ENCODE measurements around the gene LRIG1.

LRIG1 gene

GRCh38 chr3:66465587-66465986, 35.2 kb downstream of the LRIG1 start:
- POLR2A ChIA-PET, result no interaction called here
- H3K4me1 ChIP-seq (ENCODE audit: control insufficient read depth, insufficient read depth, low read length), result peaks cover 14% of the 10 kb centered on the region
- H3K27ac ChIP-seq (ENCODE audit: extremely low read depth, low read depth, low read length), result no peak overlapping the region
- H3K36me3 ChIP-seq (ENCODE audit: control insufficient read depth in 2 of 2, insufficient read depth in 1 of 2, low read length in 2 of 2), result peaks cover 0 to 10% of the 10 kb centered on the region in 2 experiments; a peak in 1 of 3 replicates
- CTCF ChIA-PET, result no interaction called here
- TF ChIP-seq ZNF837 (tag by site-specific recombination; IDR thresholded peaks at IDR 0.05) (no peak), ZNF26 (tag by site-specific recombination; IDR thresholded peaks at IDR 0.05) (no peak), ZNF335 (tag by site-specific recombination; conservative IDR thresholded peaks at IDR 0.05) (no peak), PRDM4 (tag by site-specific recombination; IDR thresholded peaks at IDR 0.05) (no peak), SP3 (tag by site-specific recombination; IDR thresholded peaks at IDR 0.05) (no peak)
- no peaks in the 10 kb centered on the region for H3K9me3 ChIP-seq (ENCODE audit: control insufficient read depth, insufficient read depth, low read depth, low read length)
- H3K4me3 ChIP-seq (ENCODE audit: low read depth, low read length), result no peak overlapping the region

GRCh38 chr3:66465034-66465433, 35.8 kb downstream of the LRIG1 start:
- Histone ChIP-seq H3K4me1 (ENCODE audit: control insufficient read depth, insufficient read depth, low read length) (peaks cover 14% of the 10 kb centered on the region), H3K36me3 (ENCODE audit: control insufficient read depth in 2 of 2, insufficient read depth in 1 of 2, low read length in 2 of 2) (peaks cover 0 to 15% of the 10 kb centered on the region in 2 experiments; a peak in 1 of 3 replicates), H3K27ac (ENCODE audit: extremely low read depth, low read depth, low read length) (no peak overlapping the region), H3K4me3 (ENCODE audit: low read depth, low read length) (no peak overlapping the region), H3K9me3 (ENCODE audit: control insufficient read depth, insufficient read depth, low read depth, low read length) (no peaks in the 10 kb centered on the region)
- ChIA-PET POLR2A (no interaction called here), CTCF (interaction anchor here (0.6 to 0.8 kb wide), 3 partner anchors 53 to 270 kb away, joined by 3 to 4 read pairs (median 4); no protein-coding TSS in a partner anchor)
- TF ChIP-seq ZNF792 (tag by site-specific recombination; IDR thresholded peaks at IDR 0.05) (no peak), ZNF544 (tag by site-specific recombination; IDR thresholded peaks at IDR 0.05) (no peak), ZNF175 (tag by site-specific recombination; IDR thresholded peaks at IDR 0.05) (no peak), ZXDB (tag by site-specific recombination; IDR thresholded peaks at IDR 0.05) (no peak), ZNF169 (tag by site-specific recombination; IDR thresholded peaks at IDR 0.05) (no peak), ZBTB7A (tag by site-specific recombination; IDR thresholded peaks at IDR 0.05; ENCODE audit: low read depth) (no peak), SCRT2 (tag by site-specific recombination; IDR thresholded peaks at IDR 0.05) (no peak), ZNF133 (tag by site-specific recombination; IDR thresholded peaks at IDR 0.05) (no peak)

GRCh38 chr3:66464512-66464894, 36.3 kb downstream of the LRIG1 start:
- Histone ChIP-seq H3K4me1 (ENCODE audit: control insufficient read depth, insufficient read depth, low read length) (peaks cover 14% of the 10 kb centered on the region), H3K36me3 (ENCODE audit: control insufficient read depth in 2 of 2, insufficient read depth in 1 of 2, low read length in 2 of 2) (peaks cover 0 to 15% of the 10 kb centered on the region in 2 experiments; a peak in 1 of 3 replicates), H3K4me3 (ENCODE audit: low read depth, low read length) (no peak overlapping the region), H3K9me3 (ENCODE audit: control insufficient read depth, insufficient read depth, low read depth, low read length) (no peaks in the 10 kb centered on the region), H3K27ac (ENCODE audit: extremely low read depth, low read depth, low read length) (no peak overlapping the region)
- POLR2A ChIA-PET, result no interaction called here
- CTCF ChIA-PET, result interaction anchor here (0.6 to 0.8 kb wide), 4 partner anchors 37 to 269 kb away, joined by 3 to 4 read pairs (median 4); no protein-coding TSS in a partner anchor
- no peak for TF ChIP-seq ZNF639 (tag by site-specific recombination; IDR thresholded peaks at IDR 0.05)
- TF ChIP-seq ZBTB48 (tag by site-specific recombination; IDR thresholded peaks at IDR 0.05), result peak; percentile 27; the same call in 1 of the 2 replicates
